ENCODE data around the gene HSF2BP.
A peak's percentile ranks its signal among the peaks of the same experiment; 100 is the strongest.
"Not testable (repeated sequence)": the region's sequence is repeated elsewhere in the genome, so short reads cannot be mapped to it uniquely, and the experiment has no call there.

Gene HSF2BP

DNA sequence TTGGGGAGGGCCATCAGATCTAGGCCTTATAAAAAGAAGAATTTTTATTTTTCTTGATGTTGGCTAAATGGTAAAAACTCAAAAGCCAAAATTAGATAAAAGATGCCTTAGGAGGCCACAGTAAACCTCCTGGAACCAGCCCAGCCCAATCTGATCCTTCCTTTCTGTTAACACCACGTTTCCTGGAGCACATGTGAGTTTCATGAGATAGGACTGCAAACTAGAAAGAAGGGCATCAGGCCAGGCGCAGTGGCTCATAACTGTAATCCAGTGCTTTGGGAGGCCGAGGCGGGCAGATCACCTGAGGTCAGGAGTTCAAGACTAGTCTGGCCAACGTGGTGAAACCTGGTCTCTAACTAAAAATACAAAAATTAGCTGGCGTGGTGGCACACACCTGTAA lies 6.7 kb downstream of the HSF2BP start:
- no peak for DNase-seq (ENCODE audit: low read depth in 2 of 3, low spot score in 2 of 3)

DNA sequence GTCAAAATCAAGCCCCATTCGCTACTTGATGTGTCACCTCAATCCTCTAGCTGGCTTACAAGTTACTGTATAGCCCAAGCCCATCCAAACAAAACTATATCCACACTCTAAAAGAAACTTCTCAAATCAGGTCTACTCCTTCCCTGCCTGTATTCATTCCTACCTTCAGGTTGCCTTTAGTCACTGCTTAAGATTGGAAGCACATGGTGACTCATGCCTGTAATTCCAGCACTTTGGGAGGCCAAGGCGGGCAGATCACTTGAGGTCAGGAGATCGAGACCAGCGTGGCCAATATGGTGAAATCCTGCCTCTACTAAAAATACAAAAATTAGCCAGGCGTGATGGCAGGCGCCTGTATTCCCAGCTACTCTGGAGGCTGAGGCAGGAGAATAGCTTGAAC lies 7.4 kb downstream of the HSF2BP start:
- not testable (repeated sequence) for DNase-seq (ENCODE audit: low read depth in 2 of 3, low spot score in 2 of 3)

DNA sequence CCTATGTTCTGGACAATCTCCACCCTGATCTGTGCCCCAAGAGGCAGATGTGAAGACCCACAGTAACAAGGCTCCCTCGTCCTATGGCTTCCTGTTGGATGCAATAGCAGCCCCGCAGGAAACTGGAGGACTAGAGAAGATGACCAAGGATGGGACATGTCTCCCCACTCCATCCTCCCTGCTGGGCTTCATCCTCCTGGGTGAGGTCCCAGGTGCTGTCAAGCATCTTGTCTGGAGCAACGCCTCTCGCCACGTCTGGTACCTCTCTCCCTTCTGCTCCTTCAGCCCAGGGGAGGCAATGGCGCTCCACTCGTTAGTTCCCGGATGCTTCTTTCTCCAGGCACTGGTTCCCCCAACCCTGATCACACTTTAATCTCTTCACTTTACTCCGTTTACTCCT lies 11.1 kb downstream of the HSF2BP start:
- DNase-seq (ENCODE audit: low read depth in 2 of 3, low spot score in 2 of 3): no peak

DNA sequence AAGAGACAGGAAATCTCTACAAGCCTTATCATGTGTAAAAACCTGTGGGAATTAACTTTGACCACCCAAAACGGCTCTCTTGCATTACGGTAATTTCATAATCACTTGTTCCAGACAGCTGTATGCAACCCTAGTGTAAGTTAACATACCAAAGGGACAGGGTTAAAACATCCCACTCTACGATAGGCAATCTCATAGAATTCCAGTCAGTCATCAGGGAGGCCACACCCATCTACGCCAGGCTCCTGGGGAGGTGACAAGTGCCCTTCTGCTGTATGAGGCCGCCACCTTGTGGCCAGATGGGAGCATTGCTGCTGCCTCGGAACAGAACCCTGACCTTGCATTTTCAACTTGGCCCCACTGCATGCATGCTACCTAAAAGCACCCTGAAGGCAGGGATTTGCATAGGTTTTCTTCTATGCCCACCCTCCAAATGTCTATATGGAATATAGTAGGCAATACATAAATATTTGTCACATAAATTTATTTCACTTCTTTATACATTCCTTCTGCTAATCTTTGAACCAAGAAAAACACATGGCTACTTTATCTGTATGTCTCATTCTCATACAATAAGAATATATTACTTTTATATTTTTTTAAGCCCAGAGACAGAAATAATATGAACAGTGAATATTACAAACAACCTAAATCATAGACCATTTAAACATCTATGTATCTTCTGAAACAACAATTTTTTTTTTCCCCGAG lies 12.6 kb downstream of the HSF2BP start:
- DNase-seq (ENCODE audit: low read depth in 2 of 3, low spot score in 2 of 3): peak; percentile 53 to 75 (median 70)

DNA sequence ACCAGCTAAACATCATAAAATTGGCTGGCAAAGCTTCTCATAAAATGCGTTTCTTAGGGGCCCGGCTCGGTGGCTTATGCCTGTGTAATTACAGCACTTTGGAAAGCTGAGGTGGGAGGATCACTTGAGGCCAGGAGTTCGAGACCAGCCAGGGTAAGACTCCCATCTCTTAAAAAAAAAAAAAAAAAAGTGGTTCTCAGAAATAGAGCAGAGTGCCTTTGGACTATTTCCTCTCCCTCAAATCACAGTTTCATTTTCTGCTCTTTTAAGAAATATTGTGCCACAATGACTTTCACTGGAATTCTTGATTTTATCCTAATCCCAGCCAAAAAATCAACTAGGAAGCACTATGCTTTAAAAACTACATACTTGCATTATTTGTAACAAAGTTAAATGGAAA lies 13.3 kb downstream of the HSF2BP start:
- DNase-seq (ENCODE audit: low read depth in 2 of 3, low spot score in 2 of 3): no peak

DNA sequence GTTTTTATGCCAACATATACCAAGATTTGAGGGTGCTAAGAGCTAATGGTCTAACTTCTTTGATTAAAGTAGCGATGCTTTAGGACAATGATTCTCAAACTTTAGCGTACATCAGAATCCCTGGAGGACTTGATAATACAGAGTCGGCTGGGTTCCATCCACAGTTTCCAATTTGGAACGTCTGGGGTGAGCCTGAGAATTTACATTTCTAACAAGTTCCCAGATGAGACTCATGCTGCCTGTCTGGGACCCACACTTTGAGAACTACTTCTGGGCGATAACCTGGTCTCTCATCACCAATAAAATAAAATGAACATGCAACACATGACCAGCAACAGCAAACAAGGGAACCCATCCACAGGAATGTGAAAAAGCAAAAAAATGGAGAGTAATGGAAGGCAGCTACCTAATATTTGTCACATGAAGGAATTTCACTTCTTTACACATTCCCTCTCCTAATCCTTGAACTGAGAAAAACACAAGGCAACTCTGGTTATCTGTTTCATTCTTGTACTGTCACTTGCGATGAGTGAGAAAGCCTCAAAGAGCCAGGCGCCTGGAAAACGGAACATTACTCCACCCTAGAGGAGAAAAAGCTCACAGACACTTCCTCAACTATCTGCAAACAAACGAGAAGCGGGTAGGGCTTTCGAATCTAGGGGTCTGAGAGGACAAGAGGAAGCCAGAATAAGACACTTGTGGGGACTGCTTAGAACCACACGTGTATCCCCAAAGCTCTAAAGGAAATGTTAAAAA lies 14.0 kb downstream of the HSF2BP start:
- DNase-seq (ENCODE audit: low read depth in 2 of 3, low spot score in 2 of 3): no peak

DNA sequence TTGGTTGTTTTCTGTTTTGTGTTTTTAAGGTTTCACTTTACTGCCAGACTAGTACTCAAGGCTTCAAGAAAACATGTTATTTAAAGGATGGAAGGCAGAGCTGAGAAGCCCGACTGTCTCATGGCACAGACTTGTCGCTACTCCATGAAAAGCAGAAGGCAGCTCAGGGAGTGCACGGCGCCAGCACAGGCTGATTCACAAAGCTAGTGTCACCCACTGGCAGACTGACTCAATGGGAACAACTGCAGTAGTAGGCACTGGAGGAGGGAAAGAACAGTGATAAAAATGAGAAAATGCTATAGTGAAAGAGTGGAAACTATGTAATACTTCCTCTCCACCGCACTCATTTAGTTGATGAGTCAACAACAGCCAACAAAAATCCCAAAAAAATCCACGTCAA lies 14.7 kb downstream of the HSF2BP start:
- DNase-seq (ENCODE audit: low read depth in 2 of 3, low spot score in 2 of 3): no peak

DNA sequence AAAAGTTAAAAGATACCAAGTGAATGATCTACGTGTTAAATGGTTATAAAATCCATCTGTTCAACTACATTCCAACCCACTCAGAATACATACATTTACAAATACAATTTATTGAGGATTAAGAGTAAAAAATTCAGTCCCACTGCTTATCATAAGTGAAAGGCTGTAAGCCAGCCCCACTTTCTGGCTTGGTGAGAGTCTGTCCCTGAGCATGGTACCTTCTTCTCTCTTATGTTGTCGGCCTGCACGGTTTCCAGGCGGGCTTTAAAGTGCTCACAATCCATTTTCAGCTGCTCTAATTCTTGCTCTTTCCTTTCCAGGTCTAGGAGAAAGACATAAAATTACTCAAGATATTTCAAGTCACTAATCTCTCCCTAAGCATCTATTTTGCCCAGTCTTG lies 15.2 kb downstream of the HSF2BP start:
- DNase-seq (ENCODE audit: low read depth in 2 of 3, low spot score in 2 of 3): no peak

DNA sequence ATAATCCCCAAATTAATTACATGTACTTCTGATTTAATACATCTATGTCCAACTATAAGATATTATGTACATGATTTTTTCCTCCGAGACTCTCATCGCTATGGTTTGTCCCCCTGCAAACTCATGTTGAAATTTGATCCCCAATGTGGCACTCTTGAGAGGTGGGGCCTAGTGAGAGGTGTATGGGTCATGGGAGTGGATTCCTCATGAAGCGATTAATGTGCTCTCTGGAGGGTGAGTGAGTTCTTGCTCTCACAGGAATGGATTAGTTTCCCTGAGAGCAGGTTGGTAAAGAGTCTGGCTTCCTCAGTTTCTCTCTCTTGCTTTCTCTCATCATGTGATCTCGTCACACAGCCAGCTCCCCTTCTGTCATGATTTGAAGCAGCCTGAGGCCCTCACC lies 16.1 kb downstream of the HSF2BP start:
- no peak for DNase-seq (ENCODE audit: low read depth in 2 of 3, low spot score in 2 of 3)

DNA sequence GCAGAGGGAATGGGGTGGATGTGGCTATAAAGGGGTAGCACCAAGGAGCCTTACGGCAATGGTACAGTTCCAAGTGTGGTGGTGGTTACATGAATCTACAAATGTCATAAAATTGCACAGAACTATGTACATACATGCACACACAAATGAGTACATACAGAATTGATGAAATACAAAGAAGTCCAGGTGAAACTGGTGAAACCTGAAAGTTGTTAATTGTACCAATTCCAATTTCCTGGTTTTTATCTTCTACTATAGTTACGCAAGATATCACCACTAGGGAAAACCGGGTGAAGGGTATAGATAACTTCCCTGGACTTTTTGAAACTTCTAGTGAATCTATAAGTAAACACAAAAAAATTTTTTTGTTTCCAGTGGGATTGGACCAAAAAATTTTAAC lies 18.9 kb downstream of the HSF2BP start:
- no peak for DNase-seq (ENCODE audit: low read depth in 2 of 3, low spot score in 2 of 3)

DNA sequence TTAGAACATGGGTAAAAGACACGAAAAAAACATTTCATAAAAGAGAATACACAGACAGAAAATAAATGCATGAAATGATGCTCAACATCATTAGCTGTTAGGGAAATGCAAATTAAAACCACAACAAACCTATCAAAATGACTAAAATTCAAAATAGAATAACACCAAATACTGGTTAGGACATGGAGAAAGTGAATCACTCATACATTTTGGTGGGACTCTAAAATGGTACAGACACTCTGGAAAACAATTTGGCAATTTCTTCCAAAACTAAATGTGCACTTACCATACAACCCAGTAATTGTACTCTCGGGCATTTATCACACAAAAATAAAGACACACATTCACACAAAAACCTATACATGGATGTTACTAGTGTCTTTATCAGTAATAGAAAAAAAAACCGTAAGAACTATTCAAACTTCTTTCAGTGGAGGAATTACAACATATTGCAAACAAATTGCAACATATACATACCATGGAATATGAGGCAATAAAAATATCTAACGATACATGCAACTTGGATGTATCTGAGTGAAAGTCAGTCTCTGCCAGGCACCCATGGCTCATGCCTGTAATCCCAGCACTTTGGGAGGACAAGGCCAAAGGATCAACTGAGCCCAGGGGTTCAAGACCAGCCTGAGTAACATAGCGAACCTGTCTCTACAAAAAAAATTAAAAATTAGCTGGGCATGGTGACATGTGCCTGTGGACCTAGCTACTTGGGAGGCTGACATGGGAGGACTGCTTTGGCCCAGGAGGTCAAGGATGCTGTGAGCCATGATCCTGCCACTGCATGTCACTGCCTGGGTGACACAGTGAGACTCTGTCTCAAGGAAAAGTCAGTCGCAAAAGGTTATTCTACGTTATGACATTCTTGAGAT lies 19.6 kb downstream of the HSF2BP start:
- DNase-seq (ENCODE audit: low read depth in 2 of 3, low spot score in 2 of 3): no peak

DNA sequence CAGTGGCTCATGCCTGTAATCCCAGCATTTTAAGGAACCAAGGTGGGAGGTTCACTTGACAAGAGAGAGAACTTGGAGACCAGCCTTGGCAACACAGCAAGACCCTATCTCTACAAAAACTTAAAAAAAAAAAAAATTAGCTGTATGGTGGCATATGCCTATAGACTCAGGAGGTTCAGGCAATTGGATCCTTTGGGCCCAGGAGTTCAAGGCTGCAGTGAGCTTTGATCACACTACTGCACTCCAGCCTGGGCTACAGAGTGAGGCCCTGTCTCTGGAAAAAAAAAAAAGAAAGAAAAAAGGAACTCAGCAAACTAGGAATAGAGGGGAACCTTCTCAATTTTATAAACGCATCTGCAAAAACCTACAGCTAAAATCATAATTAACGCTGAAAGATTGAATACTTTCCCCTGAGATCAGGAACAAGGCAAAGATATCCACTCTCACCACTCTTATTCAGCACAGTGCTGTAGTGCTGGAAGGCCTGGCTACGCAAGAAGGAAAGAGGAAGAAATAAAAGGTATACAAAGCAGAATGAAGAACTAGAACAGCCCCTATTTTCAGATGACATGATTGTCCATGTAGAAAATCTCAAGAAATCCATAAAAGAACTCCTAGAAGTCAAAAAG lies 21.6 kb downstream of the HSF2BP start:
- DNase-seq (ENCODE audit: low read depth in 2 of 3, low spot score in 2 of 3): no peak

DNA sequence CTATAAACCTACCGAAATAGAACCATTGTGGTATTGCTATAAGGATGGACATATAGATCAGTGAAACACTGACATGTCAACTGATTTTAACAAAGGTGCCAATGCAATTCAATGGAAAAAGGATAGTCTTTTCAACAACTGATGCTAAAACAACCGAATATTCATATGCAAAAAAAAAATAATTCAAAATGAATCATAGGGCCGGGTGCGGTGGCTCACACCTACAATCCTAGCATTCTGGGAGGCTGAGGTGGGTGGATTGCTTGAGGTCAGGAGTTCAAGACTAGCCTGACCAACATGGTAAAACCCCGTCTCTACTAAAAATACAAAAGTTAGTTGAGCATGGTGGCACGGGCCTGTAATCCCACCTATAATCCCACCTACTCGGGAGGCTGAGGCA lies 23.9 kb downstream of the HSF2BP start:
- no peak for DNase-seq (ENCODE audit: low read depth in 2 of 3, low spot score in 2 of 3)

DNA sequence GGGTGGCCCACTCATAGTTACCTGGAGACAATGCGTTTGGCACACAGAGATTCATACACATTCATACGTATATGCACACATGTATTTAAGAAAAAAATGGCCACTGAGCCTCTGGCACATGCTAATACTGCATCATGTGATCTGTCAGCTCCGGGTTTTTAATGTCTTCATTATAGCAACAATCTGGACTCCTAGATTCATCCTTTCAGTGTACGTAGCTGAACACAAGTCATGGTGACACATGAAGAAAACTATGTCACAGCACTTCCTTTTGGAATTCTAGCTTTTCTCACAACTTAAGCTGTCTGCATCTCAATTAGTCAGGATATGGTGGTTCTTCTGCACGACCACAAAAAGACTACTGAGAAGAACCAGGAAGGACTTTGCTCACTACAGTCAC lies 24.7 kb downstream of the HSF2BP start:
- no peak for DNase-seq (ENCODE audit: low read depth in 2 of 3, low spot score in 2 of 3)

DNA sequence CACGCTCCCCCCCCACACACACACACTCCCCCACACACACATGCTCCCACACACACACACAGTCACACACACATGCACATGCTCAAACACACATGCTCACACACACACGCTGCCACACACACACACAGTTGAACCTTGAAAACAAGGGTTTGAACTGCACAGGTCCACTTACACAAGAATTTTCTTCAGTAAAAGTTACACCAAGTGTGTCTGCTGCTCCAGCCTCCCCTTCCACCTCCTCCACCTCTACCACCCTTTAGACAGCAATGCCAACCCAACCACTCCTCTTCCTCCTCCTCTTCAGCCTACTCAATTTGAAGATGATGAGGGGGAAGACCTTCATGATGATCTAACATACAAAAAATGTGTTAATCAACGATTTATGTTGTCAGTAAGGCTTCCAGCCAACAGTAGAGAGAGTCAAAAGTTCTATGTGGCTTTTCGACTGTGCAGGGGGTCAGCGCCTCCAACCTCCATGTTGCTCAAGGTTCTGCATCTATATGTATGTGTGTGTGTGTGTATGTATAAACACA lies 26.8 kb downstream of the HSF2BP start:
- no peak for DNase-seq (ENCODE audit: low read depth in 2 of 3, low spot score in 2 of 3)

DNA sequence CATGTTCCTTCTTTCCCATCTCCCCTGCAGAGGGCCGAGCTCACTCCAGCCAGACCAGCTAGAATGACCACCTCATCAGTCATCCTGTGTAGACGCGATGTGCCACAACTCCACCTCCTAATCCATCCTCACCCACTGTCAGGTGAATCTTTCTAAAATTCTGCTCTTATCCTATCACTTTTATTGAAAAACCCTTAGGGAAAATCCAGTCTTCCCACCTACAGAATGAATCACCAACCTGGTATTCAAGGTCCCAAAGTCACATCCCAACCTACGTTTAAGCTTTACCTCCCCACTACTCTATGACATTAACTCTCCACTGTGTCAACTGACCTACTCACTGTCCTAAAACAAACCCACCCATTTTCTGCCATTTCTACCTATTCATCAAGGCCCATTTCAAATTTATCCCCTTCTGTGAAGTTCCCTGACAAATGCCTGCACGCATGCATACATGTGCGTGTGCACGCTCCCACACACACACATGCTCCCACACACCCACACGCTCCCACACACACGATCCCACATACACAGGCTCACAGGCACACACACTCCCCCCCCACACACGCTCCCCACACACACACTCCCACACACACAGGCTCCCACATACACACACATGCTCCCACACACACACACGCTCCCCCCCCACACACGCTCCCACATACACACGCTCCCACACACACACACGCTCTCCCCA lies 27.7 kb downstream of the HSF2BP start:
- DNase-seq (ENCODE audit: low read depth in 2 of 3, low spot score in 2 of 3): no peak

DNA sequence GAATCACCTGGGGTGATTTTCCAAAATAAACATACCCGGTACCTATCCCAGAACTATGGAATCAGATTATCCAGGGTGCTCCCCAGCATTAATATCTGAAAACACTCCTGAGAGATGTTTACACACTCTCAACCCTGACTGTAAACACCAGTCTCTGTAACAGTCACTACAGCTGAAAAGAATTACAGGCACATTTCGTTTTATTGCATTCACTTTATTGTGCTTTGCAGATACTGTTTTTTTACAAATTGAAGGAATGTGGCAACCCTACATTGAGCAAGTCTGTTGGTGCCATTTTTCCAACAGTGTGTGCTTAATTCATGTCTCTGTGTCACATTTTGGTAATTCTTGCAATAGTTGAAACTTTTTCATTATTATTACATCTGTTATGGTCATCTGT lies 31.8 kb downstream of the HSF2BP start:
- DNase-seq (ENCODE audit: low read depth in 2 of 3, low spot score in 2 of 3): no peak

DNA sequence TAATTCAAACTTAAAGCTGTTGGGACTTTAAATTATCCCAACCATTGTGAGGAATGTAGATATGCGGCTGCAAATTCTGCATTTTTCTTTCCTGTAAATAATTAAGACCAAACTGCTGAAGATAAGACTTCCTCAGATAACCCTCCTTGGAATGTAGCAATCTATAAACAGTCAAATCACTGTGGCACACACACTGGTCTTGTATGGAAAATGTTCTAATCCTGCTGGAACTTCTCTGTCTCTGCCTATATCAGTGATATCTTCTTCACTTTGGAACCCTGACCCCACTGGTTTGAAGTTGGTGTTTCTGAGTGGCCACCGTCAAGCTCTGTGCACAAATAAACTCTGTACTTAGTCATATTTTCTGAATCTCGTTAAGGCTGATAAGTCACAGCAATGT lies 32.9 kb downstream of the HSF2BP start:
- DNase-seq (ENCODE audit: low read depth in 2 of 3, low spot score in 2 of 3): no peak

DNA sequence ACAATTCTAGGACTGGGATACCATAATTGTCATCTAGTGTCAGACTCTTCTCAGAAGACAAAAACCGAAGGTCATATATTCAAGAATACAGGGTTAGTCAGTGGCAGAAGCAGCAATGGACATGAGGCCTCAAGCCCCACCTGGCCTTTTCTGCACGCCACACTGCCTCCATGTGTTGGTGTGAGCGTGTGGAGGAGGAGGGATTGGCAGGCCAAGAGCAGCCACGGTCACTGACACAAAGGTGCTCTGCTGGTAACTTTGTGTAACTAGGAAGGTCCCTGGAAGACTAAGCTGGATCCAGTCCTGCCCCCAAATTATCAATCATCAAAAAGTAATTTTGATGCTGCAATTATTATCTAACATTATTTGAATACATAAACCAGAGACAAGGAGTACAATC lies 34.9 kb downstream of the HSF2BP start:
- DNase-seq (ENCODE audit: low read depth in 2 of 3, low spot score in 2 of 3): no peak

DNA sequence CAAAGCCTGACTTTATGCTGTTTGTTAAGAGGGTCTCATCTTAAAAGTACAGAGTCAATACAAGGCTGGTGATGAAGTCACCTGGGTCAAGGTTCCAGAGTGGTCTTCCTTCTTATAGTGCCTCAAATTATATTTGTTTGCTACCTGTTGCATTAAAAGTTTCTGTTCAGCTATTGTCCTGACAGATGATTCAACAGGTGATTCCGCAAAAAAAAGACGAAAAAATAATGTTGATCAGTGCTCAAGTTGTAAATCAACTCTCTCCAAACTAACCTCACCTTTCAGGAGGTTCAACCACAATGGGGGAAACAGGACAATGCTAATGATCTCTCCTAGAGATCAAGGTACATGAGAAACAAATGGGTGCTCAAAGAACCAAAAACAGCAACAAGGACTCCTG lies 35.7 kb downstream of the HSF2BP start:
- DNase-seq (ENCODE audit: low read depth in 2 of 3, low spot score in 2 of 3): no peak

DNA sequence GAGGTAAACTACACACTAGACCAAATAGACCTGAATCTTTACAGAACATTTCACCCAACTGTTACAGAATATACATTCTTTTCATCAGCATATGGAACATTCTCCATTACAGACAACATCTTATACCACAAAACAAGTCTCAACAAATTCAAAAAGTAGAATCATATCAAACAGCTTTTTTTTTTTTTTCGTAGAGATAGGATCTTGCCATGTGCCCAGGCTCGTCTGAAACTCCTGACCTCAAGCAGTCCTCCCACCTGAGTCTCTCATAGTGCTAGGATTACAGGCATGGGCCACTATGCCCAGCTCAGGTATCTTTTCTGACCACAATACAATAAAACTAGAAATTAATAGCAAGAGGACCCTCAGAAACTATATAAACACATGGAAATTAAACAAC lies 36.5 kb downstream of the HSF2BP start:
- DNase-seq (ENCODE audit: low read depth in 2 of 3, low spot score in 2 of 3): no peak

Measured in activated CD8-positive, alpha-beta memory T cell treated with anti-CD3 and anti-CD28 coated beads for 48 hours (primary cell).